Epithelial cell of prostate (primary cell): ENCODE results near the gene TIMM50.

Experiments used
- DNase-seq: peaks from one replicate; pipeline ENCODE4 v3.0.0-alpha.2; 2011; ENCODE audit warnings: low read depth, low spot score
- H3K27ac ChIP-seq: fragments of 450-650 bp; 2 replicates; pipeline ENCODE4 v1.5.1; 2017; ENCODE audit warnings: mild to moderate bottlenecking

TIMM50 gene

GRCh38 chr19:39497996-39498797 lies 17.6 kb downstream of the TIMM50 start:
- DNase-seq: no peak
- no peak overlapping the region for H3K27ac ChIP-seq

GRCh38 chr19:39498798-39499642 lies 18.4 kb downstream of the TIMM50 start, which contains the start of gene DLL3:
Gene DLL3, plus strand, starts transcription at chr19:39498947. Its CDS starts 28 bp downstream, at chr19:39498975.
- DNase-seq: no peak
- no peak within 1 kb of the TSS for H3K27ac ChIP-seq

- H3K27ac ChIP-seq: no peak overlapping the region
- no peak for DNase-seq
Measured at GRCh38 chr19:39499932-39500331, 19.3 kb downstream of the TIMM50 start.

GRCh38 chr19:39500543-39500942 lies 19.9 kb downstream of the TIMM50 start:
- DNase-seq: no peak
- H3K27ac ChIP-seq: no peak overlapping the region

- H3K27ac ChIP-seq: no peak overlapping the region
- DNase-seq: no peak
Measured at GRCh38 chr19:39501340-39501739, 20.7 kb downstream of the TIMM50 start.

- H3K27ac ChIP-seq: no peak overlapping the region
- no peak for DNase-seq
Measured at GRCh38 chr19:39502640-39503417, 22.2 kb downstream of the TIMM50 start.

GRCh38 chr19:39506598-39506943 lies 25.9 kb downstream of the TIMM50 start:
- no peak overlapping the region for H3K27ac ChIP-seq
- no peak for DNase-seq

- DNase-seq: no peak
- no peak overlapping the region for H3K27ac ChIP-seq
Measured at GRCh38 chr19:39506944-39507714, 26.5 kb downstream of the TIMM50 start.

- H3K27ac ChIP-seq: no peak overlapping the region
- DNase-seq: no peak
Measured at GRCh38 chr19:39507715-39508364, 27.2 kb downstream of the TIMM50 start.

- DNase-seq: no peak
- H3K27ac ChIP-seq: no peak overlapping the region
Measured at GRCh38 chr19:39508629-39509028, 28.0 kb downstream of the TIMM50 start.

- H3K27ac ChIP-seq: no peak overlapping the region
- DNase-seq: no peak
Measured at GRCh38 chr19:39509233-39509632, 28.6 kb downstream of the TIMM50 start.

GRCh38 chr19:39512988-39513387 lies 32.4 kb downstream of the TIMM50 start:
- no peak for DNase-seq

GRCh38 chr19:39514840-39515550 lies 34.4 kb downstream of the TIMM50 start, which contains the start of gene SELENOV:
Gene SELENOV, plus strand, starts transcription at chr19:39515139. Its CDS starts 74 bp downstream, at chr19:39515213.
- no peak for DNase-seq
- H3K27ac ChIP-seq: no peak within 1 kb of the TSS

More at GRCh38 chr19:39512988-39513387, 32.4 kb downstream of the TIMM50 start:
- no peak overlapping the region for H3K27ac ChIP-seq

GRCh38 chr19:39515551-39516191 lies 35.0 kb downstream of the TIMM50 start:
- no peak overlapping the region for H3K27ac ChIP-seq
- DNase-seq: no peak

GRCh38 chr19:39516270-39516669 lies 35.6 kb downstream of the TIMM50 start:
- DNase-seq: no peak
- H3K27ac ChIP-seq: no peak overlapping the region

GRCh38 chr19:39517432-39517831 lies 36.8 kb downstream of the TIMM50 start:
- H3K27ac ChIP-seq: no peak overlapping the region
- no peak for DNase-seq

- no peak overlapping the region for H3K27ac ChIP-seq
- no peak for DNase-seq
Measured at GRCh38 chr19:39518458-39518857, 37.8 kb downstream of the TIMM50 start.

- no peak overlapping the region for H3K27ac ChIP-seq
- no peak for DNase-seq
Measured at GRCh38 chr19:39518975-39519374, 38.3 kb downstream of the TIMM50 start.
